GM12892 (cell line): ENCODE measurements around the gene OR5B21.

Experiments
- POLR2A ChIP-seq: IDR thresholded peaks from 2 replicates; pipeline ENCODE4 v1.6.1; 2011; ENCODE audit warnings: low read depth, low read length, control low read depth
- POLR2AphosphoS5 ChIP-seq: IDR thresholded peaks from 2 replicates; pipeline ENCODE4 v1.6.1; 2011; ENCODE audit warnings: low read depth, low read length, control low read depth
- TAF1 ChIP-seq: IDR thresholded peaks from 2 replicates; pipeline ENCODE4 v1.6.1; 2011; ENCODE audit warnings: low read depth, mild to moderate bottlenecking, control low read depth, low read length, borderline replicate concordance

- TF ChIP-seq POLR2A (no peak), POLR2AphosphoS5 (no peak), TAF1 (no peak)
These were observed 41.7 kb upstream of the OR5B21 start for GRCh38 chr11:58549644-58550043.
